GM23338 (cell line): ENCODE results near the gene LRRC26. TPM values are rescaled to one million over a fixed set of nuclear protein-coding genes. Genes with fewer than 3 reads are reported as not detected.

ENCODE experiments used
- ATAC-seq: fragments of 200-7000 bp; cut with Tn5 transposase; 3 replicates; pipeline ENCODE4 v1.9.1; 2020
- DNase-seq: peaks from one replicate; pipeline ENCODE4 v3.0.0-alpha.2; 2015; ENCODE audit warnings: low spot score
- H2AFZ ChIP-seq: fragments of 200-600 bp; sonication (generic); 2 replicates; pipeline ENCODE4 v1.8.0; 2016; ENCODE audit warnings: antibody characterized with exemption, mild to moderate bottlenecking, moderate library complexity
- H3F3A ChIP-seq: fragments of 200-600 bp; sonication (generic); replicated peaks from 2 replicates; pipeline ENCODE4 v1.8.0; 2017; ENCODE audit warnings: antibody characterized with exemption, mixed run types, low read depth
- H3K27ac ChIP-seq: fragments of 200-600 bp; sonication (generic); 2 replicates; pipeline ENCODE4 v1.6.1; 2016; ENCODE audit warnings: low read depth
- H3K27me3 ChIP-seq: fragments of 200-600 bp; sonication (generic); 2 replicates; pipeline ENCODE4 v1.8.0; 2016; ENCODE audit warnings: mild to moderate bottlenecking, mixed run types, moderate library complexity; ENCODE audit not compliant: insufficient read depth
- H3K36me3 ChIP-seq: fragments of 200-600 bp; sonication (generic); 2 replicates; pipeline ENCODE4 v1.8.0; 2016; ENCODE audit warnings: mild to moderate bottlenecking; ENCODE audit not compliant: insufficient read depth
- H3K4me1 ChIP-seq: fragments of 200-600 bp; sonication (generic); 2 replicates; pipeline ENCODE4 v1.8.0; 2016; ENCODE audit warnings: mild to moderate bottlenecking, moderate library complexity; ENCODE audit not compliant: insufficient read depth
- H3K4me2 ChIP-seq: fragments of 200-600 bp; sonication (generic); 2 replicates; pipeline ENCODE4 v1.7.1; 2017; ENCODE audit warnings: mixed run types
- H3K4me3 ChIP-seq: fragments of 200-600 bp; sonication (generic); 2 replicates; pipeline ENCODE4 v1.6.1; 2016; ENCODE audit warnings: mixed run types
- H3K79me2 ChIP-seq: fragments of 200-600 bp; sonication (generic); replicated peaks from 2 replicates; pipeline ENCODE4 v1.8.0; 2017; ENCODE audit warnings: mild to moderate bottlenecking; ENCODE audit not compliant: insufficient read depth
- H3K9me2 ChIP-seq: fragments of 200-600 bp; sonication (generic); 2 replicates; pipeline ENCODE4 v1.8.0; 2017; ENCODE audit not compliant: insufficient read depth
- H4K20me1 ChIP-seq: fragments of 200-600 bp; sonication (generic); replicated peaks from 2 replicates; pipeline ENCODE4 v1.8.0; 2017; ENCODE audit warnings: mild to moderate bottlenecking; ENCODE audit not compliant: insufficient read depth
- H3K27ac Mint-ChIP-seq: 2 replicates; pipeline ENCODE4 v1.8.0; 2020; ENCODE audit warnings: inconsistent platforms, mild to moderate bottlenecking, moderate library complexity, mixed read lengths
- H3K27me3 Mint-ChIP-seq: 3 replicates; pipeline ENCODE4 v1.8.0; 2022; ENCODE audit warnings: low read depth, mild to moderate bottlenecking, moderate library complexity, mixed read lengths, inconsistent platforms; ENCODE audit not compliant: insufficient read depth, poor library complexity
- H3K36me3 Mint-ChIP-seq: 3 replicates; pipeline ENCODE4 v1.8.0; 2021; ENCODE audit warnings: low read depth, mild to moderate bottlenecking, inconsistent platforms, moderate library complexity, mixed read lengths
- H3K4me1 Mint-ChIP-seq: 3 replicates; pipeline ENCODE4 v1.8.0; 2020; ENCODE audit warnings: mild to moderate bottlenecking, inconsistent platforms, mixed read lengths
- H3K4me3 Mint-ChIP-seq: 3 replicates; pipeline ENCODE4 v1.8.0; 2021; ENCODE audit warnings: moderate library complexity, mild to moderate bottlenecking, inconsistent platforms, mixed read lengths
- H3K9me3 Mint-ChIP-seq: 3 replicates; pipeline ENCODE4 v1.8.0; 2020; ENCODE audit warnings: moderate library complexity, mild to moderate bottlenecking, inconsistent platforms, mixed read lengths
- EZH2 ChIP-seq: fragments of 200-600 bp; sonication (generic); IDR thresholded peaks from one replicate; pipeline ENCODE4 v1.8.0; 2017; ENCODE audit warnings: antibody characterized with exemption, mild to moderate bottlenecking, low read depth; ENCODE audit not compliant: unreplicated experiment
- EZH2phosphoT487 ChIP-seq: fragments of 200-600 bp; sonication (generic); IDR thresholded peaks from one replicate; pipeline ENCODE4 v1.8.1; 2018; ENCODE audit warnings: antibody characterized with exemption; ENCODE audit not compliant: unreplicated experiment
- NANOG ChIP-seq: IDR thresholded peaks from 2 replicates; pipeline ENCODE4 v1.6.1; 2016; ENCODE audit warnings: antibody characterized with exemption, borderline replicate concordance
- POLR2AphosphoS5 ChIP-seq: IDR thresholded peaks from 2 replicates; pipeline ENCODE4 v1.6.1; 2016; ENCODE audit warnings: antibody characterized with exemption, low read depth
- ZNF114 ChIP-seq: fragments of 250-450 bp; sonication (Bioruptor Pico); IDR thresholded peaks from 2 replicates; pipeline ENCODE4 v1.5.0; 2020; ENCODE audit warnings: mild to moderate bottlenecking, moderate library complexity
- ZNF331 ChIP-seq: fragments of 250-450 bp; sonication (Bioruptor Pico); IDR thresholded peaks from 2 replicates; pipeline ENCODE4 v1.5.0; 2020; ENCODE audit warnings: low read depth, mild to moderate bottlenecking, moderate library complexity
- polyA plus RNA-seq: library from polyadenylated mRNA; unstranded; fragments of >200 nt; fragmentation: Nextera tagmentation; extraction: Ambion mirVana; gene quantifications from 2 replicates; pipeline ENCODE4 v1.2.1, GENCODE V29; 2016
- total RNA-seq: library from RNA; depleted of rRNA; stranded (reverse); fragments of >200 nt; shearing (Covaris generic); gene quantifications from 2 replicates; pipeline ENCODE4 v1.2.3, GENCODE V29; 2014
- TF ChIP-seq, protein P1 (sequence below), 2 experiments: fragments of 200-600 bp in 1 of 2; sonication (generic) in 1 of 2; conservative IDR thresholded peaks; 2 replicates each; pipeline versions ENCODE4 v1.5.1 to v1.6.1; 2016 to 2017; ENCODE audit warnings: antibody characterized with exemption in 2 of 2, low read depth in 2 of 2, mild to moderate bottlenecking in 2 of 2, moderate library complexity in 1 of 2
- TF ChIP-seq, protein P2 (sequence below): IDR thresholded peaks from one replicate; pipeline ENCODE4 v1.6.1; 2018; ENCODE audit warnings: antibody characterized with exemption; ENCODE audit not compliant: unreplicated experiment
- TF ChIP-seq, protein P3 (sequence below): fragments of 250-450 bp; sonication (Bioruptor Pico); IDR thresholded peaks from 2 replicates; pipeline ENCODE4 v1.5.0; 2020; ENCODE audit warnings: mild to moderate bottlenecking, moderate library complexity
- TF ChIP-seq, protein P4 (sequence below): IDR thresholded peaks from 2 replicates; pipeline ENCODE4 v1.6.1; 2016; ENCODE audit warnings: antibody characterized with exemption

LRRC26 gene
- total and polyA plus RNA-seq, 2 experiments from 2014 or later, result 0.21 to 4.3 TPM

DNA sequence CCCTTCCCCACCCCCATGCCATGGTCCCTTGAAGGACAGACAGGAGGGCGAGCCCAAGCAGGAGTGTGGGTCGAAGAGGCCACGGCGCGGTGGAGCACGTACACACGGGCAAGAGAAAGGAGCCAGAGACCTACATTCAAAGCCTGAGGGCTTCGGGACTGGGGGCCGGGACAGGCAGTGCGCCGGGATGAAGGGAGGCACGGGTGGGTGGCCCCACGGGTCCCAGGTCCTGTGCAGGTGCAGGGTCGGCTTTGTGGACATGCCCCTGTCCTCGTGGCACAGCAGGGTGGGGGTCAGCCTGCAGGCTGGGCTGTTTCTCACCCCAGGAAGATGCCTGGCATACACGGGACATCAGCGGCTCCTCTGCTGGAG is 9.8 kb downstream of the LRRC26 start (continued):
- TF ChIP-seq, protein P1, sequence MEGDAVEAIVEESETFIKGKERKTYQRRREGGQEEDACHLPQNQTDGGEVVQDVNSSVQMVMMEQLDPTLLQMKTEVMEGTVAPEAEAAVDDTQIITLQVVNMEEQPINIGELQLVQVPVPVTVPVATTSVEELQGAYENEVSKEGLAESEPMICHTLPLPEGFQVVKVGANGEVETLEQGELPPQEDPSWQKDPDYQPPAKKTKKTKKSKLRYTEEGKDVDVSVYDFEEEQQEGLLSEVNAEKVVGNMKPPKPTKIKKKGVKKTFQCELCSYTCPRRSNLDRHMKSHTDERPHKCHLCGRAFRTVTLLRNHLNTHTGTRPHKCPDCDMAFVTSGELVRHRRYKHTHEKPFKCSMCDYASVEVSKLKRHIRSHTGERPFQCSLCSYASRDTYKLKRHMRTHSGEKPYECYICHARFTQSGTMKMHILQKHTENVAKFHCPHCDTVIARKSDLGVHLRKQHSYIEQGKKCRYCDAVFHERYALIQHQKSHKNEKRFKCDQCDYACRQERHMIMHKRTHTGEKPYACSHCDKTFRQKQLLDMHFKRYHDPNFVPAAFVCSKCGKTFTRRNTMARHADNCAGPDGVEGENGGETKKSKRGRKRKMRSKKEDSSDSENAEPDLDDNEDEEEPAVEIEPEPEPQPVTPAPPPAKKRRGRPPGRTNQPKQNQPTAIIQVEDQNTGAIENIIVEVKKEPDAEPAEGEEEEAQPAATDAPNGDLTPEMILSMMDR (conservative IDR thresholded peaks at IDR 0.05; ENCODE audit: low read depth in 2 of 2), result no peak
- TF ChIP-seq NANOG, result no peak
- TF ChIP-seq, protein P2, sequence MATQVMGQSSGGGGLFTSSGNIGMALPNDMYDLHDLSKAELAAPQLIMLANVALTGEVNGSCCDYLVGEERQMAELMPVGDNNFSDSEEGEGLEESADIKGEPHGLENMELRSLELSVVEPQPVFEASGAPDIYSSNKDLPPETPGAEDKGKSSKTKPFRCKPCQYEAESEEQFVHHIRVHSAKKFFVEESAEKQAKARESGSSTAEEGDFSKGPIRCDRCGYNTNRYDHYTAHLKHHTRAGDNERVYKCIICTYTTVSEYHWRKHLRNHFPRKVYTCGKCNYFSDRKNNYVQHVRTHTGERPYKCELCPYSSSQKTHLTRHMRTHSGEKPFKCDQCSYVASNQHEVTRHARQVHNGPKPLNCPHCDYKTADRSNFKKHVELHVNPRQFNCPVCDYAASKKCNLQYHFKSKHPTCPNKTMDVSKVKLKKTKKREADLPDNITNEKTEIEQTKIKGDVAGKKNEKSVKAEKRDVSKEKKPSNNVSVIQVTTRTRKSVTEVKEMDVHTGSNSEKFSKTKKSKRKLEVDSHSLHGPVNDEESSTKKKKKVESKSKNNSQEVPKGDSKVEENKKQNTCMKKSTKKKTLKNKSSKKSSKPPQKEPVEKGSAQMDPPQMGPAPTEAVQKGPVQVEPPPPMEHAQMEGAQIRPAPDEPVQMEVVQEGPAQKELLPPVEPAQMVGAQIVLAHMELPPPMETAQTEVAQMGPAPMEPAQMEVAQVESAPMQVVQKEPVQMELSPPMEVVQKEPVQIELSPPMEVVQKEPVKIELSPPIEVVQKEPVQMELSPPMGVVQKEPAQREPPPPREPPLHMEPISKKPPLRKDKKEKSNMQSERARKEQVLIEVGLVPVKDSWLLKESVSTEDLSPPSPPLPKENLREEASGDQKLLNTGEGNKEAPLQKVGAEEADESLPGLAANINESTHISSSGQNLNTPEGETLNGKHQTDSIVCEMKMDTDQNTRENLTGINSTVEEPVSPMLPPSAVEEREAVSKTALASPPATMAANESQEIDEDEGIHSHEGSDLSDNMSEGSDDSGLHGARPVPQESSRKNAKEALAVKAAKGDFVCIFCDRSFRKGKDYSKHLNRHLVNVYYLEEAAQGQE, result no peak

DNA sequence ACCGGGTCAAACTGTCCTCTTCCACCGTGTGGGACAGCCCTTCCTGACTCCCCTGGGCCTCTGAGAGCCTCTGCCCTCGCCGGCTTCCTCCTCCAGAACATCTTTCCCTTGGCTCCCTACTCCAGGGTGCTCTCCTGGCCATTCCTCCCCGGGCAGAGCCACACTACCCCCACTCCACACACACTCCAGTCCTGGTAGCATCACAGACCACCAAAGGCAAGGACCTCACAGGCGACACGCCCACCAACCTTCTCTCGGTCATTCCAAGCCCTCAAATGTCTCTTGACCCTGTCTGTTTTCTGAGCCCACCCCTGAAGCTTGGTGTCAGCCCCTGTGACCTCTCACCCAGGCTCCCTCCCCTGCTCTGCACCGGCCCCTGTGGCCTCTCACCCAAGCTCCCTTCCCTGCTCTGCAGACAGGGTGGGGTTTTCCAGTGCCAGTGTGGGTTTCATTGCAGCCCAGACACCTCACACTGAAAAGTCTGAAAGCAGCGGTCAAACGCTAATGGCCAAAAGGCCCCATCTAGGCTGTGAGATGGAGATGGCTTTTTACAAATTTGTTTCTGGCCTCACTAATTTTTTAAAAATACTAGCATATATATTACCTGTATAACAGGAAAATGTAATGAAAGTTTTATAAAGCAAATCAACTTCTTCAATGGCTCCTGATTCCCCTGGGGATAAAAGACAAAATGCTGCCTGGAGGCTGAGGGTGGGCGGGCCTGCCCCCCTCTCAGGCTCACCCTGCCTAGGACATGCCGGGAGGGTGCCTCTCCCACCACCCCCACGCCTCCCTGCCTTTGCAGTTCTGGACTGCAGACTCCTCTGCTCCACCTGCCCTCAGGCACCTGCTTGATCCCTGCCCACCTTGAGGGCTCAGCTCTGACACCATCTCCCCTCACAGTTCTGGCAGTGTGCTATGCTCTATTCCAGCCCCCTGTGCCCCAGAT is 10.5 kb downstream of the LRRC26 start:
- H3K9me3 Mint-ChIP-seq, result no peaks in the 10 kb centered on the region; the same call in 2 of the 3 replicates
- no peaks in the 10 kb centered on the region; the same call in 1 of the 3 replicates for H3K4me1 Mint-ChIP-seq
- H3K4me1 ChIP-seq, result peaks cover 2% of the 10 kb centered on the region; the same call in 1 of the 2 replicates
- no peak overlapping the region for H3K27ac Mint-ChIP-seq
- no peaks in the 10 kb centered on the region for H3K36me3 ChIP-seq
- DNase-seq (no peak), ATAC-seq (no peak)
- no peak overlapping the region for H3K27ac ChIP-seq
- H4K20me1 ChIP-seq, result no peaks in the 10 kb centered on the region
- no peaks in the 10 kb centered on the region for H3K79me2 ChIP-seq
- H3K4me3 Mint-ChIP-seq, result no peak overlapping the region
- TF ChIP-seq, protein P3, sequence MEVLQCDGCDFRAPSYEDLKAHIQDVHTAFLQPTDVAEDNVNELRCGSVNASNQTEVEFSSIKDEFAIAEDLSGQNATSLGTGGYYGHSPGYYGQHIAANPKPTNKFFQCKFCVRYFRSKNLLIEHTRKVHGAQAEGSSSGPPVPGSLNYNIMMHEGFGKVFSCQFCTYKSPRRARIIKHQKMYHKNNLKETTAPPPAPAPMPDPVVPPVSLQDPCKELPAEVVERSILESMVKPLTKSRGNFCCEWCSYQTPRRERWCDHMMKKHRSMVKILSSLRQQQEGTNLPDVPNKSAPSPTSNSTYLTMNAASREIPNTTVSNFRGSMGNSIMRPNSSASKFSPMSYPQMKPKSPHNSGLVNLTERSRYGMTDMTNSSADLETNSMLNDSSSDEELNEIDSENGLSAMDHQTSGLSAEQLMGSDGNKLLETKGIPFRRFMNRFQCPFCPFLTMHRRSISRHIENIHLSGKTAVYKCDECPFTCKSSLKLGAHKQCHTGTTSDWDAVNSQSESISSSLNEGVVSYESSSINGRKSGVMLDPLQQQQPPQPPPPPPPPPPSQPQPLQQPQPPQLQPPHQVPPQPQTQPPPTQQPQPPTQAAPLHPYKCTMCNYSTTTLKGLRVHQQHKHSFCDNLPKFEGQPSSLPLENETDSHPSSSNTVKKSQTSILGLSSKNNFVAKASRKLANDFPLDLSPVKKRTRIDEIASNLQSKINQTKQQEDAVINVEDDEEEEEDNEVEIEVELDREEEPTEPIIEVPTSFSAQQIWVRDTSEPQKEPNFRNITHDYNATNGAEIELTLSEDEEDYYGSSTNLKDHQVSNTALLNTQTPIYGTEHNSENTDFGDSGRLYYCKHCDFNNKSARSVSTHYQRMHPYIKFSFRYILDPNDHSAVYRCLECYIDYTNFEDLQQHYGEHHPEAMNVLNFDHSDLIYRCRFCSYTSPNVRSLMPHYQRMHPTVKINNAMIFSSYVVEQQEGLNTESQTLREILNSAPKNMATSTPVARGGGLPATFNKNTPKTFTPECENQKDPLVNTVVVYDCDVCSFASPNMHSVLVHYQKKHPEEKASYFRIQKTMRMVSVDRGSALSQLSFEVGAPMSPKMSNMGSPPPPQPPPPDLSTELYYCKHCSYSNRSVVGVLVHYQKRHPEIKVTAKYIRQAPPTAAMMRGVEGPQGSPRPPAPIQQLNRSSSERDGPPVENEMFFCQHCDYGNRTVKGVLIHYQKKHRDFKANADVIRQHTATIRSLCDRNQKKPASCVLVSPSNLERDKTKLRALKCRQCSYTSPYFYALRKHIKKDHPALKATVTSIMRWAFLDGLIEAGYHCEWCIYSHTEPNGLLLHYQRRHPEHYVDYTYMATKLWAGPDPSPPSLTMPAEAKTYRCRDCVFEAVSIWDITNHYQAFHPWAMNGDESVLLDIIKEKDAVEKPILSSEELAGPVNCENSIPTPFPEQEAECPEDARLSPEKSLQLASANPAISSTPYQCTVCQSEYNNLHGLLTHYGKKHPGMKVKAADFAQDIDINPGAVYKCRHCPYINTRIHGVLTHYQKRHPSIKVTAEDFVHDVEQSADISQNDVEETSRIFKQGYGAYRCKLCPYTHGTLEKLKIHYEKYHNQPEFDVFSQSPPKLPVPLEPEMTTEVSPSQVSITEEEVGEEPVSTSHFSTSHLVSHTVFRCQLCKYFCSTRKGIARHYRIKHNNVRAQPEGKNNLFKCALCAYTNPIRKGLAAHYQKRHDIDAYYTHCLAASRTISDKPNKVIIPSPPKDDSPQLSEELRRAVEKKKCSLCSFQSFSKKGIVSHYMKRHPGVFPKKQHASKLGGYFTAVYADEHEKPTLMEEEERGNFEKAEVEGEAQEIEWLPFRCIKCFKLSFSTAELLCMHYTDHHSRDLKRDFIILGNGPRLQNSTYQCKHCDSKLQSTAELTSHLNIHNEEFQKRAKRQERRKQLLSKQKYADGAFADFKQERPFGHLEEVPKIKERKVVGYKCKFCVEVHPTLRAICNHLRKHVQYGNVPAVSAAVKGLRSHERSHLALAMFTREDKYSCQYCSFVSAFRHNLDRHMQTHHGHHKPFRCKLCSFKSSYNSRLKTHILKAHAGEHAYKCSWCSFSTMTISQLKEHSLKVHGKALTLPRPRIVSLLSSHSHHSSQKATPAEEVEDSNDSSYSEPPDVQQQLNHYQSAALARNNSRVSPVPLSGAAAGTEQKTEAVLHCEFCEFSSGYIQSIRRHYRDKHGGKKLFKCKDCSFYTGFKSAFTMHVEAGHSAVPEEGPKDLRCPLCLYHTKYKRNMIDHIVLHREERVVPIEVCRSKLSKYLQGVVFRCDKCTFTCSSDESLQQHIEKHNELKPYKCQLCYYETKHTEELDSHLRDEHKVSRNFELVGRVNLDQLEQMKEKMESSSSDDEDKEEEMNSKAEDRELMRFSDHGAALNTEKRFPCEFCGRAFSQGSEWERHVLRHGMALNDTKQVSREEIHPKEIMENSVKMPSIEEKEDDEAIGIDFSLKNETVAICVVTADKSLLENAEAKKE (CRISPR knock-in tag), result no peak
- no peak for TF ChIP-seq EZH2phosphoT487
- no peak for TF ChIP-seq POLR2AphosphoS5
- no peak for TF ChIP-seq EZH2
- no peak for TF ChIP-seq ZNF114
- TF ChIP-seq, protein P4, sequence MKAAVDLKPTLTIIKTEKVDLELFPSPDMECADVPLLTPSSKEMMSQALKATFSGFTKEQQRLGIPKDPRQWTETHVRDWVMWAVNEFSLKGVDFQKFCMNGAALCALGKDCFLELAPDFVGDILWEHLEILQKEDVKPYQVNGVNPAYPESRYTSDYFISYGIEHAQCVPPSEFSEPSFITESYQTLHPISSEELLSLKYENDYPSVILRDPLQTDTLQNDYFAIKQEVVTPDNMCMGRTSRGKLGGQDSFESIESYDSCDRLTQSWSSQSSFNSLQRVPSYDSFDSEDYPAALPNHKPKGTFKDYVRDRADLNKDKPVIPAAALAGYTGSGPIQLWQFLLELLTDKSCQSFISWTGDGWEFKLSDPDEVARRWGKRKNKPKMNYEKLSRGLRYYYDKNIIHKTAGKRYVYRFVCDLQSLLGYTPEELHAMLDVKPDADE, result no peak
- TF ChIP-seq NANOG, result no peak
- no peak for TF ChIP-seq ZNF331
- H3K4me2 ChIP-seq, result no peak overlapping the region
- H2AFZ ChIP-seq, result no peak overlapping the region
- peaks cover 90% of the 10 kb centered on the region for H3K27me3 Mint-ChIP-seq
- no peaks in the 10 kb centered on the region for H3K36me3 Mint-ChIP-seq
- peaks cover 4% of the 10 kb centered on the region; the same call in 1 of the 2 replicates for H3F3A ChIP-seq
- H3K27me3 ChIP-seq, result peaks cover 92% of the 10 kb centered on the region
- no peak overlapping the region for H3K4me3 ChIP-seq
- H3K9me2 ChIP-seq, result no peaks in the 10 kb centered on the region
